H9 (cell line): ENCODE results near the gene NPC1L1. TPM values are rescaled to one million over a fixed set of nuclear protein-coding genes. Genes with fewer than 3 reads are reported as not detected.

ENCODE experiments used
- DNase-seq: peaks from one replicate; pipeline ENCODE4 v3.0.0-alpha.2; 2017
- H2AFZ ChIP-seq: one replicate; pipeline ENCODE4 v1.6.1; 2013; ENCODE audit warnings: mild to moderate bottlenecking, low read length, control low read depth, moderate library complexity
- H2AK5ac ChIP-seq: 2 replicates; pipeline ENCODE4 v1.6.1; 2013; ENCODE audit warnings: low read length, control low read depth, mixed read lengths; ENCODE audit not compliant: insufficient read length
- H2BK120ac ChIP-seq: one replicate; pipeline ENCODE4 v1.6.1; 2013; ENCODE audit warnings: low read depth, mild to moderate bottlenecking, low read length, control low read depth, inconsistent platforms; ENCODE audit not compliant: poor library complexity, severe bottlenecking
- H2BK12ac ChIP-seq: 2 replicates; pipeline ENCODE4 v1.6.1; 2013; ENCODE audit warnings: low read length, control low read depth, mixed read lengths, low read depth; ENCODE audit not compliant: insufficient read length
- H2BK15ac ChIP-seq: 2 replicates; pipeline ENCODE4 v1.6.1; 2013; ENCODE audit warnings: low read depth, low read length, control low read depth
- H2BK20ac ChIP-seq: one replicate; pipeline ENCODE4 v1.6.1; 2013; ENCODE audit warnings: low read depth, mild to moderate bottlenecking, low read length, control low read depth, inconsistent platforms; ENCODE audit not compliant: poor library complexity, severe bottlenecking
- H2BK5ac ChIP-seq: 2 replicates; pipeline ENCODE4 v1.6.1; 2013; ENCODE audit warnings: low read length, control low read depth, mixed read lengths; ENCODE audit not compliant: insufficient read length
- H3K14ac ChIP-seq: 2 replicates; pipeline ENCODE4 v1.6.1; 2013; ENCODE audit warnings: low read length, control low read depth; ENCODE audit not compliant: insufficient read depth
- H3K18ac ChIP-seq: 2 replicates; pipeline ENCODE4 v1.6.1; 2013; ENCODE audit warnings: low read depth, mild to moderate bottlenecking, mixed read lengths, low read length, control low read depth; ENCODE audit not compliant: insufficient read length
- H3K23ac ChIP-seq: 2 replicates; pipeline ENCODE4 v1.6.1; 2013; ENCODE audit warnings: low read length, control low read depth, mixed read lengths, low read depth; ENCODE audit not compliant: insufficient read length
- H3K23me2 ChIP-seq: 2 replicates; pipeline ENCODE4 v1.6.1; 2013; ENCODE audit warnings: low read depth, mild to moderate bottlenecking, mixed read lengths, low read length, control low read depth; ENCODE audit not compliant: insufficient read length, poor library complexity, severe bottlenecking
- H3K27ac ChIP-seq: 2 replicates; pipeline ENCODE4 v1.5.1; 2013; ENCODE audit warnings: low read length, control low read depth, mixed read lengths, low read depth; ENCODE audit not compliant: insufficient read length
- H3K27me3 ChIP-seq: 2 replicates; pipeline ENCODE4 v1.6.1; 2013; ENCODE audit warnings: low read length, control low read depth, inconsistent platforms; ENCODE audit not compliant: insufficient read depth
- H3K4ac ChIP-seq: 2 replicates; pipeline ENCODE4 v1.6.1; 2013; ENCODE audit warnings: low read depth, mild to moderate bottlenecking, control low read depth, inconsistent platforms, low read length, moderate library complexity
- H3K4me1 ChIP-seq: 2 replicates; pipeline ENCODE4 v1.6.1; 2013; ENCODE audit warnings: low read length, control low read depth, inconsistent platforms; ENCODE audit not compliant: insufficient read depth
- H3K4me2 ChIP-seq: 2 replicates; pipeline ENCODE4 v1.6.1; 2013; ENCODE audit warnings: low read length, control low read depth, mixed read lengths; ENCODE audit not compliant: insufficient read length, insufficient read depth
- H3K56ac ChIP-seq: 2 replicates; pipeline ENCODE4 v1.6.1; 2013; ENCODE audit warnings: low read depth, mild to moderate bottlenecking, mixed read lengths, low read length, control low read depth; ENCODE audit not compliant: insufficient read length
- H3K79me1 ChIP-seq: 2 replicates; pipeline ENCODE4 v1.6.1; 2013; ENCODE audit warnings: low read depth, mild to moderate bottlenecking, moderate library complexity, low read length, control low read depth, inconsistent platforms; ENCODE audit not compliant: insufficient read depth, poor library complexity, severe bottlenecking
- H3K79me2 ChIP-seq: 2 replicates; pipeline ENCODE4 v1.6.1; 2013; ENCODE audit warnings: low read length, control low read depth, inconsistent platforms; ENCODE audit not compliant: insufficient read depth
- H3K9ac ChIP-seq: 2 replicates; pipeline ENCODE4 v1.6.1; 2013; ENCODE audit warnings: low read length, control low read depth, mixed read lengths; ENCODE audit not compliant: insufficient read length; ENCODE audit errors: extremely low read depth
- H3K9me3 ChIP-seq: one replicate; pipeline ENCODE4 v1.6.1; 2013; ENCODE audit warnings: low read depth, low read length, inconsistent platforms; ENCODE audit not compliant: control insufficient read depth
- H3T11ph ChIP-seq: one replicate; pipeline ENCODE4 v1.6.1; 2013; ENCODE audit warnings: mild to moderate bottlenecking, low read length, control low read depth, inconsistent platforms
- H4K20me1 ChIP-seq: one replicate; pipeline ENCODE4 v1.6.1; 2013; ENCODE audit not compliant: control insufficient read depth, insufficient read length, insufficient read depth
- H4K5ac ChIP-seq: 2 replicates; pipeline ENCODE4 v1.6.1; 2013; ENCODE audit warnings: low read depth, mild to moderate bottlenecking, mixed read lengths, low read length, control low read depth; ENCODE audit not compliant: insufficient read length
- H4K8ac ChIP-seq: replicated peaks from 2 replicates; pipeline ENCODE4 v1.6.1; 2013; ENCODE audit warnings: low read length, control low read depth, mixed read lengths, low read depth; ENCODE audit not compliant: insufficient read length
- H4K91ac ChIP-seq: 2 replicates; pipeline ENCODE4 v1.6.1; 2013; ENCODE audit warnings: low read depth, mild to moderate bottlenecking, moderate library complexity, mixed read lengths, low read length, control low read depth; ENCODE audit not compliant: insufficient read length
- H3K27ac Mint-ChIP-seq, 3 experiments: 2 replicates in 2 of 3; 3 replicates in 1 of 3; pipeline ENCODE4 v1.8.0; 2020 to 2021; ENCODE audit warnings: mixed read lengths in 3 of 3, mild to moderate bottlenecking in 1 of 3, moderate library complexity in 1 of 3
- H3K27me3 Mint-ChIP-seq: 2 replicates; pipeline ENCODE4 v1.8.0; 2021; ENCODE audit warnings: low read depth, mild to moderate bottlenecking, moderate library complexity, mixed read lengths
- H3K36me3 Mint-ChIP-seq, 3 experiments: 2 replicates in 2 of 3; 3 replicates in 1 of 3; pipeline ENCODE4 v1.8.0; 2020 to 2021; ENCODE audit warnings: low read depth in 3 of 3, mixed read lengths in 3 of 3; ENCODE audit not compliant: insufficient read depth in 1 of 3
- H3K4me1 Mint-ChIP-seq, 2 experiments: 2 replicates each; pipeline ENCODE4 v1.8.0; 2020; ENCODE audit warnings: mixed read lengths in 2 of 2
- H3K4me3 Mint-ChIP-seq, 2 experiments: 2 replicates in 1 of 2; 3 replicates in 1 of 2; pipeline ENCODE4 v1.8.0; 2020 to 2021; ENCODE audit warnings: mild to moderate bottlenecking in 2 of 2, mixed read lengths in 2 of 2, moderate library complexity in 1 of 2
- H3K9me3 Mint-ChIP-seq, 2 experiments: 2 replicates in 1 of 2; 3 replicates in 1 of 2; pipeline ENCODE4 v1.8.0; 2020; ENCODE audit warnings: mild to moderate bottlenecking in 2 of 2, mixed read lengths in 2 of 2, moderate library complexity in 1 of 2
- CTCF ChIP-seq: fragments of 200-600 bp; sonication (generic); conservative IDR thresholded peaks from 3 replicates; pipeline ENCODE4 v1.8.0; 2021; ENCODE audit warnings: antibody characterized with exemption, mild to moderate bottlenecking
- WGBS: extraction: QIAGEN DNeasy Blood & Tissue Kit; methylation state at CpG from one replicate; pipeline ENCODE4 v1.1.7; 2013; ENCODE audit warnings: missing lambda C conversion rate, low lambda C conversion rate, mixed read lengths; ENCODE audit not compliant: insufficient read length; ENCODE audit errors: extremely low coverage; 5-methylcytosine and 5-hydroxymethylcytosine counted together
- total RNA-seq: library from RNA; stranded (reverse); gene quantifications from 2 replicates; pipeline ENCODE4 v1.2.1, GENCODE V29; 2021

NPC1L1 gene
- total RNA-seq, 1 experiment from 2014 or later: 0.11 TPM

- Histone ChIP-seq H2BK5ac (no peak overlapping the region), H3K23ac (no peak overlapping the region), H2AK5ac (no peak overlapping the region), H3K27ac (no peak overlapping the region), H3K9me3 (no peaks in the 10 kb centered on the region), H2BK12ac (no peak overlapping the region), H4K5ac (no peak overlapping the region), H2BK15ac (no peak overlapping the region), H2BK120ac (no peak overlapping the region), H3K79me2 (peaks cover 17% of the 10 kb centered on the region; the same call in 1 of the 2 replicates), H3K79me1 (peaks cover 9% of the 10 kb centered on the region), H3K18ac (no peak overlapping the region), H3K9ac (no peak overlapping the region), H3K27me3 (no peaks in the 10 kb centered on the region), H3K4ac (no peak overlapping the region), H2AFZ (no peak overlapping the region), H3K4me2 (no peak overlapping the region), H3K23me2 (no peaks in the 10 kb centered on the region), H3K14ac (no peak overlapping the region), H2BK20ac (no peak overlapping the region), H4K91ac (no peak overlapping the region), H4K8ac (no peak overlapping the region), H3K56ac (no peak overlapping the region), H4K20me1 (no peaks in the 10 kb centered on the region), H3K4me1 (peaks cover 3% of the 10 kb centered on the region; the same call in 1 of the 2 replicates), H3T11ph (no peak overlapping the region)
- no peaks in the 10 kb centered on the region for H3K9me3 Mint-ChIP-seq
- H3K27ac Mint-ChIP-seq: no peak overlapping the region
- WGBS: no CpG with 5 or more reads among the region's 5 CpGs
- H3K4me3 Mint-ChIP-seq: no peak overlapping the region
- peaks cover 32 to 59% (median 52%) of the 10 kb centered on the region in 3 experiments for H3K36me3 Mint-ChIP-seq
- no peaks in the 10 kb centered on the region for H3K27me3 Mint-ChIP-seq
- DNase-seq: no peak
- no peak for TF ChIP-seq CTCF
- H3K4me1 Mint-ChIP-seq: peaks cover 14 to 18% of the 10 kb centered on the region in 2 experiments
Measured at GRCh38 chr7:44484482-44485313, 56.4 kb downstream of the NPC1L1 start.
